Colonic mucosa (tissue), 4 donors: ENCODE data around the gene PTPRM. TPM values are rescaled to one million over a fixed set of nuclear protein-coding genes. Genes with fewer than 3 reads are reported as not detected.

Experiments used
- DNase-seq: peaks from one replicate; pipeline ENCODE4 v3.0.0-alpha.2; 2020
- H3K27ac ChIP-seq: fragments of 200-600 bp; one replicate; pipeline ENCODE4 v1.8.0; 2021
- H3K27me3 ChIP-seq: fragments of 200-600 bp; one replicate; pipeline ENCODE4 v1.8.0; 2021
- H3K36me3 ChIP-seq: fragments of 200-600 bp; one replicate; pipeline ENCODE4 v1.8.0; 2021
- H3K4me1 ChIP-seq: fragments of 200-600 bp; one replicate; pipeline ENCODE4 v1.8.0; 2021; ENCODE audit warnings: mild to moderate bottlenecking
- H3K4me3 ChIP-seq: fragments of 200-600 bp; one replicate; pipeline ENCODE4 v1.8.0; 2021
- H3K9ac ChIP-seq, 2 donors: one replicate each; pipeline ENCODE4 v1.7.0; 2013; ENCODE audit warnings: control low read depth in 2 of 2, low read depth in 2 of 2, low read length in 2 of 2
- H3K9me3 ChIP-seq: fragments of 200-600 bp; one replicate; pipeline ENCODE4 v1.8.0; 2021
- intact Hi-C: fragments of 100-400 bp; cut with DNase I; formaldehyde crosslinking; loops from one replicate; pipeline ENCODE4 v1.14.1; 2022
- total RNA-seq, 2 donors: library from RNA; stranded (reverse); fragmentation: NEBNext Ultra II Directional in 1 of 2; extraction: Animal tissue kit (Norgen Biotek cat#: 25700) in 1 of 2; gene quantifications; one replicate each; pipeline ENCODE4 v1.2.1, GENCODE V29; 2021
- TF ChIP-seq, protein P1 (sequence below): fragments of 200-600 bp; IDR thresholded peaks from one replicate; pipeline ENCODE4 v1.8.0; 2022; ENCODE audit warnings: antibody characterized with exemption, mild to moderate bottlenecking
- donor health status: healthy.
- donor health status: DM: no; HTN: no; CAD: no.
- donor health status: DM: no; HTN: no; CAD: no.

The PTPRM gene
- total RNA-seq, 2 donors from 2014 or later = 8.1 to 13.9 TPM

- no peak overlapping the region for H3K4me3 ChIP-seq
- no peaks in the 10 kb centered on the region for H3K9me3 ChIP-seq
- H3K27ac ChIP-seq = no peak overlapping the region
- no peaks in the 10 kb centered on the region for H3K4me1 ChIP-seq
- TF ChIP-seq, protein P1, sequence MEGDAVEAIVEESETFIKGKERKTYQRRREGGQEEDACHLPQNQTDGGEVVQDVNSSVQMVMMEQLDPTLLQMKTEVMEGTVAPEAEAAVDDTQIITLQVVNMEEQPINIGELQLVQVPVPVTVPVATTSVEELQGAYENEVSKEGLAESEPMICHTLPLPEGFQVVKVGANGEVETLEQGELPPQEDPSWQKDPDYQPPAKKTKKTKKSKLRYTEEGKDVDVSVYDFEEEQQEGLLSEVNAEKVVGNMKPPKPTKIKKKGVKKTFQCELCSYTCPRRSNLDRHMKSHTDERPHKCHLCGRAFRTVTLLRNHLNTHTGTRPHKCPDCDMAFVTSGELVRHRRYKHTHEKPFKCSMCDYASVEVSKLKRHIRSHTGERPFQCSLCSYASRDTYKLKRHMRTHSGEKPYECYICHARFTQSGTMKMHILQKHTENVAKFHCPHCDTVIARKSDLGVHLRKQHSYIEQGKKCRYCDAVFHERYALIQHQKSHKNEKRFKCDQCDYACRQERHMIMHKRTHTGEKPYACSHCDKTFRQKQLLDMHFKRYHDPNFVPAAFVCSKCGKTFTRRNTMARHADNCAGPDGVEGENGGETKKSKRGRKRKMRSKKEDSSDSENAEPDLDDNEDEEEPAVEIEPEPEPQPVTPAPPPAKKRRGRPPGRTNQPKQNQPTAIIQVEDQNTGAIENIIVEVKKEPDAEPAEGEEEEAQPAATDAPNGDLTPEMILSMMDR = no peak
- no peaks in the 10 kb centered on the region for H3K36me3 ChIP-seq
- no peak overlapping the region for H3K9ac ChIP-seq
- intact Hi-C loops = no loop called here
- no peaks in the 10 kb centered on the region for H3K27me3 ChIP-seq
- no peak for DNase-seq
Observed at GRCh38 chr18:7600528-7601245, 33.6 kb downstream of the PTPRM start.

DNA sequence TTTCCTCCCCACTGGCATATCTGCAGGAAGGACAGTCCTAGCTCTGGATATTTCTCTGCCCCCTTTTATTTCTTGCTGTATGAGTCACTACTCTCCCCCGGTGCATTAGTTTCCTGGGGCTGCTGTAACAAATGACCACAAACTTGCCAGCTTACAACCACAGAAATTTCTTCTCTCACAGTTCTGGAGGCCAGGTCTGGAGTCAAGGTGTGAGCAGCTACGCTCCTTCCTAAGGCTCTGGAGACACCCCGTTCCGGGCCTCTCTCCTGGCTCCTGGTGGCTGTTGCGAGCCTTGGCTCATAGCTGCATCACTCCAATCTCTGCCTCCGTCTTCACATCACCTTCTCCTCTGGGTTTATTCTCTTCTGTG is 34.1 kb downstream of the PTPRM start:
- no peaks in the 10 kb centered on the region for H3K36me3 ChIP-seq
- intact Hi-C loops = no loop called here
- H3K27ac ChIP-seq = no peak overlapping the region
- no peaks in the 10 kb centered on the region for H3K4me1 ChIP-seq
- H3K4me3 ChIP-seq = no peak overlapping the region
- no peaks in the 10 kb centered on the region for H3K9me3 ChIP-seq
- TF ChIP-seq, protein P1 = no peak
- H3K27me3 ChIP-seq = no peaks in the 10 kb centered on the region
- no peak for DNase-seq
- H3K9ac ChIP-seq = no peak overlapping the region

- H3K9ac ChIP-seq = no peak overlapping the region
- H3K4me3 ChIP-seq = no peak overlapping the region
- no peaks in the 10 kb centered on the region for H3K9me3 ChIP-seq
- DNase-seq = no peak
- H3K36me3 ChIP-seq = no peaks in the 10 kb centered on the region
- H3K4me1 ChIP-seq = no peaks in the 10 kb centered on the region
- TF ChIP-seq, protein P1 = no peak
- no peak overlapping the region for H3K27ac ChIP-seq
- intact Hi-C loops = no loop called here
- no peaks in the 10 kb centered on the region for H3K27me3 ChIP-seq
Observed at GRCh38 chr18:7601936-7602335, 34.8 kb downstream of the PTPRM start.

GRCh38 chr18:7603259-7604000 is 36.3 kb downstream of the PTPRM start:
- Histone ChIP-seq H3K4me3 (no peak overlapping the region), H3K9ac (no peak overlapping the region), H3K9me3 (no peaks in the 10 kb centered on the region), H3K36me3 (no peaks in the 10 kb centered on the region), H3K4me1 (no peaks in the 10 kb centered on the region), H3K27ac (no peak overlapping the region), H3K27me3 (no peaks in the 10 kb centered on the region)
- DNase-seq = no peak
- intact Hi-C loops = no loop called here
- TF ChIP-seq, protein P1 = no peak

GRCh38 chr18:7604361-7604760 is 37.2 kb downstream of the PTPRM start:
- H3K4me3 ChIP-seq = no peak overlapping the region
- H3K9me3 ChIP-seq = no peaks in the 10 kb centered on the region
- H3K27me3 ChIP-seq = no peaks in the 10 kb centered on the region
- H3K27ac ChIP-seq = no peak overlapping the region
- intact Hi-C loops = no loop called here
- DNase-seq = no peak
- no peak overlapping the region for H3K9ac ChIP-seq
- TF ChIP-seq, protein P1 = no peak
- H3K4me1 ChIP-seq = no peaks in the 10 kb centered on the region
- no peaks in the 10 kb centered on the region for H3K36me3 ChIP-seq
